HEK293T (cell line): ENCODE data around the gene MRPL4.
"Not testable (repeated sequence)": the region's sequence is repeated elsewhere in the genome, so short reads cannot be mapped to it uniquely, and the experiment has no call there.

Experiments used
- CTCF ChIA-PET: fragments of 350-600 bp; formaldehyde crosslinking; extraction: SDS; loops from one replicate; lab custom pipeline; 2021; ENCODE audit warnings: antibody characterized with exemption, inconsistent platforms; lab: Yijun Ruan, JAX
- POLR2A ChIA-PET: fragments of 350-600 bp; formaldehyde crosslinking; extraction: SDS; loops from one replicate; lab custom pipeline; 2020; ENCODE audit warnings: antibody characterized with exemption, inconsistent platforms; lab: Yijun Ruan, JAX
- DNase-seq: peaks from one replicate; pipeline ENCODE4 v3.0.0; 2012; ENCODE audit warnings: mixed read lengths; ENCODE audit errors: extremely low spot score
- ARNT ChIP-seq: fragments of 450-650 bp; IDR thresholded peaks from 2 replicates; pipeline ENCODE4 v1.6.1; 2017; ENCODE audit warnings: mild to moderate bottlenecking
- BHLHE40 ChIP-seq: fragments of 450-650 bp; IDR thresholded peaks from 2 replicates; pipeline ENCODE4 v1.6.1; 2016; ENCODE audit warnings: mild to moderate bottlenecking, moderate library complexity, borderline replicate concordance
- CTBP1 ChIP-seq: fragments of 450-650 bp; IDR thresholded peaks from 2 replicates; pipeline ENCODE4 v1.6.1; 2016; ENCODE audit warnings: borderline replicate concordance
- ELF4 ChIP-seq: fragments of 450-650 bp; IDR thresholded peaks from 2 replicates; pipeline ENCODE4 v1.6.1; 2017; ENCODE audit warnings: antibody characterized with exemption
- FOXA1 ChIP-seq: fragments of 450-650 bp; IDR thresholded peaks from 2 replicates; pipeline ENCODE4 v1.6.1; 2016; ENCODE audit warnings: mild to moderate bottlenecking
- FOXK2 ChIP-seq: fragments of 450-650 bp; IDR thresholded peaks from 2 replicates; pipeline ENCODE4 v1.6.1; 2016; ENCODE audit warnings: mild to moderate bottlenecking
- FOXM1 ChIP-seq: fragments of 450-650 bp; IDR thresholded peaks from 2 replicates; pipeline ENCODE4 v1.6.1; 2017; ENCODE audit warnings: mild to moderate bottlenecking, borderline replicate concordance
- HDGF ChIP-seq: fragments of 450-650 bp; IDR thresholded peaks from 2 replicates; pipeline ENCODE4 v1.6.1; 2017; ENCODE audit warnings: antibody characterized with exemption, borderline replicate concordance
- L3MBTL2 ChIP-seq: fragments of 450-650 bp; conservative IDR thresholded peaks from 2 replicates; pipeline ENCODE4 v1.6.1; 2016; ENCODE audit warnings: mild to moderate bottlenecking
- LEF1 ChIP-seq: fragments of 450-650 bp; IDR thresholded peaks from 2 replicates; pipeline ENCODE4 v1.6.1; 2017; ENCODE audit warnings: mild to moderate bottlenecking, borderline replicate concordance
- NFRKB ChIP-seq: fragments of 450-650 bp; IDR thresholded peaks from 2 replicates; pipeline ENCODE4 v1.6.1; 2016; ENCODE audit warnings: mild to moderate bottlenecking, moderate library complexity
- PKNOX1 ChIP-seq: fragments of 450-650 bp; IDR thresholded peaks from 2 replicates; pipeline ENCODE4 v1.6.1; 2016
- SP1 ChIP-seq: fragments of 450-650 bp; IDR thresholded peaks from 2 replicates; pipeline ENCODE4 v1.6.1; 2017
- SUZ12 ChIP-seq: fragments of 450-650 bp; IDR thresholded peaks from 2 replicates; pipeline ENCODE4 v1.6.1; 2016; ENCODE audit warnings: mild to moderate bottlenecking
- TARDBP ChIP-seq: fragments of 450-650 bp; IDR thresholded peaks from 2 replicates; pipeline ENCODE4 v1.6.1; 2016
- ZNF384 ChIP-seq: fragments of 450-650 bp; IDR thresholded peaks from 2 replicates; pipeline ENCODE4 v1.6.1; 2016

MRPL4 gene

GRCh38 chr19:10277795-10278589, 26.0 kb downstream of the MRPL4 start:
- no peak for DNase-seq
- ChIA-PET CTCF (interaction anchor here (1.0 to 1.7 kb wide), 2 partner anchors 8 to 110 kb away, joined by 3 to 5 read pairs; no protein-coding TSS in a partner anchor), POLR2A (interaction anchor here (1.2 to 1.4 kb wide), 2 partner anchors 12 to 103 kb away, joined by 3 to 5 read pairs; partner anchors contain the start of genes ICAM5 and TYK2)
- no peak for TF ChIP-seq FOXA1
- TF ChIP-seq BHLHE40: no peak
- no peak for TF ChIP-seq ARNT
- no peak for TF ChIP-seq NFRKB
- TF ChIP-seq ZNF384: no peak
- TF ChIP-seq HDGF: no peak
- no peak for TF ChIP-seq TARDBP
- no peak for TF ChIP-seq PKNOX1
- TF ChIP-seq FOXK2: no peak
- no peak for TF ChIP-seq CTBP1
- no peak for TF ChIP-seq ELF4
- TF ChIP-seq L3MBTL2: no peak
- TF ChIP-seq SP1: no peak
- no peak for TF ChIP-seq LEF1
- no peak for TF ChIP-seq FOXM1
- no peak for TF ChIP-seq SUZ12

- TF ChIP-seq SP1: no peak
- no peak for TF ChIP-seq TARDBP
- no peak for TF ChIP-seq HDGF
- TF ChIP-seq FOXK2: no peak
- no peak for TF ChIP-seq SUZ12
- TF ChIP-seq ZNF384: no peak
- TF ChIP-seq ELF4: no peak
- no peak for TF ChIP-seq ARNT
- ChIA-PET CTCF (interaction anchor here (1.7 kb wide), 1 partner anchor 9 kb away, joined by 5 read pairs; no protein-coding TSS in a partner anchor), POLR2A (no interaction called here)
- no peak for DNase-seq
These were observed 26.9 kb downstream of the MRPL4 start for GRCh38 chr19:10278935-10279334.

- CTCF ChIA-PET: interaction anchor here (0.6 to 1.7 kb wide), 6 partner anchors 10 to 109 kb away, joined by 3 to 6 read pairs (median 3); partner anchors contain the start of gene ICAM5
- TF ChIP-seq ARNT: no peak
- TF ChIP-seq ZNF384: no peak
- TF ChIP-seq L3MBTL2: no peak
- no peak for TF ChIP-seq SP1
- TF ChIP-seq BHLHE40: no peak
- TF ChIP-seq SUZ12: no peak
- TF ChIP-seq HDGF: no peak
- TF ChIP-seq TARDBP: no peak
- TF ChIP-seq FOXA1: no peak
- TF ChIP-seq FOXM1: no peak
- TF ChIP-seq NFRKB: no peak
- no peak for TF ChIP-seq ELF4
- TF ChIP-seq LEF1: no peak
- TF ChIP-seq FOXK2: no peak
- TF ChIP-seq CTBP1: no peak
- no peak for TF ChIP-seq PKNOX1
- POLR2A ChIA-PET: interaction anchor here (0.9 kb wide), 1 partner anchor 9 kb away, joined by 4 read pairs; the partner anchor contains the start of gene ICAM5
- DNase-seq: no peak
These were observed 27.9 kb downstream of the MRPL4 start for GRCh38 chr19:10279737-10280442.

DNA sequence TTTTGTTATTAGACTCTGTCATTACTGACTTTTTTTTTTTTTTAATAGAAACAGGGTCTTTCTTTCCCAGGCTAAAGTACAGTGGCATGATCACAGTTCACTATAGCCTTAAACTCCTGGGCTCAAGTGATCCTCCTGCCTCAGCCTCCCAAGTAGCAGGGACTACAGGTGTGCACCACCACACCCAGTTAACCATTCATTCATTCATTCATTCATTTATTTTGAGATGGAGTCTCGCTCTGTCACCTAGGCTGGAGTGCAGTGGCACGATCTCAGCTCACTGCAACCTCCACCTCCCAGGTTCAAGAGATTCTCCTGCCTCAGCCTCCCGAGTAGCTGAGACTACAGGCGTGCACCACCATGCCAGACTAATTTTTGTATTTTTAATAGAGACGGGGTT, 30.0 kb downstream of the MRPL4 start:
- POLR2A ChIA-PET, CTCF ChIA-PET, DNase-seq: not testable (repeated sequence)

DNA sequence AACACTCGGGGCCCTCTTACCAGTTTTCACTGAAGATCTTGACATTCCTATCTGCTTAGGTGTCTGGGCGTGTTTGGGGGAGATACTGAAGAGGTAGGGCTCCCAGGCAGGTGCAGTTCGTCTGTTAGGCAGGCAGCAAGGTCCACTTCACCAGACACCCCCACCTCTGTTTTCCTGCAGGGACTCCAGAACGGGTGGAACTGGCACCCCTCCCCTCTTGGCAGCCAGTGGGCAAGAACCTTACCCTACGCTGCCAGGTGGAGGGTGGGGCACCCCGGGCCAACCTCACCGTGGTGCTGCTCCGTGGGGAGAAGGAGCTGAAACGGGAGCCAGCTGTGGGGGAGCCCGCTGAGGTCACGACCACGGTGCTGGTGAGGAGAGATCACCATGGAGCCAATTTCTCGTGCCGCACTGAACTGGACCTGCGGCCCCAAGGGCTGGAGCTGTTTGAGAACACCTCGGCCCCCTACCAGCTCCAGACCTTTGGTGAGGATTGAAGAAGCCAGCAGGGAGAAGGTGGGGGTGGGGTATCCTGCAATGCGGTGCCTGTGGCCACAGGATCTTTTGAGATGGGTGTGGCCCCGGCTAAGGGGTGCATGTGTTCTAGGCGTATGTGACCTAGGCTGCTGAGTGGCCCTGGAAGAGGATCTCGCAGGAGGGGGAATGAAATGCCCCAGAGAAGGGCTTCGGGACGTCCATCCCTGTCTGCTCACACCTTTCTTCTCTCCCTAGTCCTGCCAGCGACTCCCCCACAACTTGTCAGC, 31.5 kb downstream of the MRPL4 start:
- ChIA-PET CTCF (no interaction called here), POLR2A (no interaction called here)

More for the DNA sequence above, 31.5 kb downstream of the MRPL4 start:
- no peak for DNase-seq
- TF ChIP-seq ELF4: no peak
- no peak for TF ChIP-seq ZNF384
- TF ChIP-seq SP1: no peak
- TF ChIP-seq FOXA1: no peak
- no peak for TF ChIP-seq LEF1
- no peak for TF ChIP-seq FOXM1
- no peak for TF ChIP-seq TARDBP
